HUDEP-2 (cell line): ENCODE results near the gene MIPEP.

ENCODE experiments used
- DNase-seq, 76 experiments: peaks; one replicate each; lab custom pipeline; 2025; ENCODE audit not compliant: unreplicated experiment in 76 of 76; lab: John Stamatoyannopoulos, UW

MIPEP gene

GRCh38 chr13:23688336-23688735, 200.9 kb downstream of the MIPEP start:
- DNase-seq = no peak

- DNase-seq = no peak
These were observed 201.6 kb downstream of the MIPEP start for GRCh38 chr13:23687614-23688013.

GRCh38 chr13:23686948-23687347, 202.3 kb downstream of the MIPEP start:
- no peak for DNase-seq

GRCh38 chr13:23685416-23685815, 203.8 kb downstream of the MIPEP start:
- DNase-seq = no peak

- no peak for DNase-seq
These were observed 204.6 kb downstream of the MIPEP start for GRCh38 chr13:23684647-23685046.

GRCh38 chr13:23683084-23683483, 206.1 kb downstream of the MIPEP start:
- DNase-seq = no peak

GRCh38 chr13:23680845-23681669, 208.1 kb downstream of the MIPEP start:
- DNase-seq = no peak
